WTC11 (cell line): Measurements from ENCODE around the gene DOK5. TPM values are rescaled to one million over a fixed set of nuclear protein-coding genes. Genes with fewer than 3 reads are reported as not detected.

Source experiments
- ATAC-seq: fragments of 200-7000 bp; cut with Tn5 transposase; 2 replicates; pipeline ENCODE4 v1.10.0; 2021; ENCODE audit warnings: mild to moderate bottlenecking, moderate library complexity
- CTCF ChIA-PET: fragments of 300-600 bp; sonication (Branson Sonifier 250); formaldehyde crosslinking; loops from one replicate; lab custom pipeline; 2021; ENCODE audit warnings: antibody characterized with exemption; lab: Charles Lee
- POLR2A ChIA-PET: fragments of 350-600 bp; sonication (Branson Sonifier 250); formaldehyde crosslinking; loops from one replicate; lab custom pipeline; 2021; ENCODE audit warnings: antibody characterized with exemption; lab: Charles Lee
- DNase-seq: peaks from one replicate; pipeline ENCODE4 v3.0.0; 2021; ENCODE audit warnings: low spot score
- H3K27ac Mint-ChIP-seq: 2 replicates; pipeline ENCODE4 v1.8.0; 2021; ENCODE audit warnings: mixed read lengths
- H3K27me3 Mint-ChIP-seq: 2 replicates; pipeline ENCODE4 v1.8.0; 2021; ENCODE audit warnings: low read depth, mild to moderate bottlenecking, moderate library complexity, mixed read lengths
- H3K36me3 Mint-ChIP-seq: 2 replicates; pipeline ENCODE4 v1.8.0; 2021; ENCODE audit warnings: mixed read lengths
- H3K4me1 Mint-ChIP-seq: 2 replicates; pipeline ENCODE4 v1.8.0; 2022; ENCODE audit warnings: mixed read lengths
- H3K4me3 Mint-ChIP-seq: 2 replicates; pipeline ENCODE4 v1.8.0; 2021; ENCODE audit warnings: mild to moderate bottlenecking, moderate library complexity, mixed read lengths
- H3K9me3 Mint-ChIP-seq: 2 replicates; pipeline ENCODE4 v1.8.0; 2021; ENCODE audit warnings: mixed read lengths
- AFF4 ChIP-seq: sonication (generic); formaldehyde crosslinking; IDR thresholded peaks from 2 replicates; pipeline ENCODE4 v1.8.1; 2023; ENCODE audit warnings: mild to moderate bottlenecking, missing genetic modification reagents, borderline replicate concordance
- ARID4B ChIP-seq: sonication (generic); formaldehyde crosslinking; IDR thresholded peaks from 2 replicates; pipeline ENCODE4 v1.8.0; 2023; ENCODE audit warnings: missing genetic modification reagents, mild to moderate bottlenecking, borderline replicate concordance
- ATF3 ChIP-seq: sonication (generic); formaldehyde crosslinking; conservative IDR thresholded peaks from 2 replicates; pipeline ENCODE4 v1.8.1; 2022; ENCODE audit warnings: mild to moderate bottlenecking, missing genetic modification reagents
- CREM ChIP-seq: sonication (generic); formaldehyde crosslinking; IDR thresholded peaks from 2 replicates; pipeline ENCODE4 v1.8.1; 2022; ENCODE audit warnings: mild to moderate bottlenecking, missing genetic modification reagents, moderate library complexity
- ELF4 ChIP-seq: sonication (generic); formaldehyde crosslinking; IDR thresholded peaks from 2 replicates; pipeline ENCODE4 v1.8.1; 2022; ENCODE audit warnings: low read depth, mild to moderate bottlenecking, moderate library complexity, missing genetic modification reagents
- GABPB1 ChIP-seq: sonication (generic); formaldehyde crosslinking; IDR thresholded peaks from 2 replicates; pipeline ENCODE4 v1.8.1; 2023; ENCODE audit warnings: mild to moderate bottlenecking, missing genetic modification reagents
- GRHL2 ChIP-seq: fragments of 250-450 bp; sonication (Bioruptor Pico); IDR thresholded peaks from 2 replicates; pipeline ENCODE4 v1.8.0; 2022; ENCODE audit warnings: mild to moderate bottlenecking, moderate library complexity; ENCODE audit not compliant: insufficient replicate concordance, severe bottlenecking
- HMGA2 ChIP-seq: fragments of 250-450 bp; sonication (Bioruptor Pico); IDR thresholded peaks from 2 replicates; pipeline ENCODE4 v1.4.0; 2021; ENCODE audit warnings: mild to moderate bottlenecking, moderate library complexity
- JAZF1 ChIP-seq: fragments of 250-450 bp; sonication (Bioruptor Pico); IDR thresholded peaks from 2 replicates; pipeline ENCODE4 v1.9.0; 2021; ENCODE audit warnings: moderate library complexity, mild to moderate bottlenecking, inconsistent platforms
- MXD4 ChIP-seq: fragments of 250-450 bp; sonication (Bioruptor Pico); IDR thresholded peaks from 2 replicates; pipeline ENCODE4 v1.8.0; 2021; ENCODE audit warnings: mild to moderate bottlenecking, moderate library complexity, borderline replicate concordance
- NFATC4 ChIP-seq: fragments of 250-450 bp; sonication (Bioruptor Pico); IDR thresholded peaks from 2 replicates; pipeline ENCODE4 v1.9.0; 2021; ENCODE audit warnings: mild to moderate bottlenecking
- PRRX2 ChIP-seq: fragments of 250-450 bp; sonication (Bioruptor Pico); IDR thresholded peaks from 2 replicates; pipeline ENCODE4 v1.8.0; 2021; ENCODE audit warnings: mild to moderate bottlenecking
- ZMAT4 ChIP-seq: fragments of 250-450 bp; sonication (Bioruptor Pico); IDR thresholded peaks from 2 replicates; pipeline ENCODE4 v1.9.0; 2021; ENCODE audit warnings: mild to moderate bottlenecking
- ZNF219 ChIP-seq: sonication (generic); formaldehyde crosslinking; IDR thresholded peaks from 2 replicates; pipeline ENCODE4 v1.8.0; 2023; ENCODE audit warnings: missing genetic modification reagents, mild to moderate bottlenecking, borderline replicate concordance
- ZNF416 ChIP-seq: fragments of 250-450 bp; sonication (Bioruptor Pico); IDR thresholded peaks from 2 replicates; pipeline ENCODE4 v1.9.0; 2021; ENCODE audit warnings: mild to moderate bottlenecking, inconsistent platforms
- ZNF512 ChIP-seq: sonication (generic); formaldehyde crosslinking; IDR thresholded peaks from 2 replicates; pipeline ENCODE4 v1.8.1; 2022; ENCODE audit warnings: missing genetic modification reagents, borderline replicate concordance
- ZNF532 ChIP-seq: fragments of 250-450 bp; sonication (Bioruptor Pico); IDR thresholded peaks from 2 replicates; pipeline ENCODE4 v1.9.0; 2021; ENCODE audit warnings: mild to moderate bottlenecking, borderline replicate concordance
- total RNA-seq: library from RNA; stranded (reverse); gene quantifications from 3 replicates; pipeline ENCODE4 v1.2.3, GENCODE V29; 2021
- TF ChIP-seq, protein P1 (sequence below): sonication (generic); formaldehyde crosslinking; IDR thresholded peaks from 2 replicates; pipeline ENCODE4 v1.8.1; 2023; ENCODE audit warnings: mild to moderate bottlenecking, missing genetic modification reagents, moderate library complexity

Gene DOK5
- total RNA-seq, 1 experiment from 2014 or later = 10.1 TPM

DNA sequence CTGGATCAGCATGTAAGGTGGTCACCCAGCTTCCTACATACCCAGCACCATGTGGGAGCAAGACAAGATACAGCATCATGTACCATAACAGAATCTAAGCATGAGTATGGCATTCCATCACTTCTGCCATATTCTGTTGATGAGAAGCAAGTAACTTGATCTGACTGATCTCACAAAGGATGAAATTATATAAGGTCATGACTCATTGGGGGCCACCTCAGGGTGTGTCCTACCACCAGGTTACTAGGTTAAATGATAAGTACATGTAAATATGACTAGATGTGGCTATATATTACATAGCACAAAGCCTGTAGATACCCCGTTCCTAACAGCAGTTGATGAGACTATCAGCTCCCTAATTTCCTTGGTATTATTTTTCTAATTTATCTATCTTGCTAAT is 213.1 kb downstream of the DOK5 start (continued):
- TF ChIP-seq ARID4B (CRISPR knock-in tag) (no peak), ZNF219 (CRISPR knock-in tag) (no peak), NFATC4 (no peak), GABPB1 (CRISPR knock-in tag) (no peak)
- TF ChIP-seq, protein P1, sequence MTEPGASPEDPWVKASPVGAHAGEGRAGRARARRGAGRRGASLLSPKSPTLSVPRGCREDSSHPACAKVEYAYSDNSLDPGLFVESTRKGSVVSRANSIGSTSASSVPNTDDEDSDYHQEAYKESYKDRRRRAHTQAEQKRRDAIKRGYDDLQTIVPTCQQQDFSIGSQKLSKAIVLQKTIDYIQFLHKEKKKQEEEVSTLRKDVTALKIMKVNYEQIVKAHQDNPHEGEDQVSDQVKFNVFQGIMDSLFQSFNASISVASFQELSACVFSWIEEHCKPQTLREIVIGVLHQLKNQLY (CRISPR knock-in tag) = no peak

DNA sequence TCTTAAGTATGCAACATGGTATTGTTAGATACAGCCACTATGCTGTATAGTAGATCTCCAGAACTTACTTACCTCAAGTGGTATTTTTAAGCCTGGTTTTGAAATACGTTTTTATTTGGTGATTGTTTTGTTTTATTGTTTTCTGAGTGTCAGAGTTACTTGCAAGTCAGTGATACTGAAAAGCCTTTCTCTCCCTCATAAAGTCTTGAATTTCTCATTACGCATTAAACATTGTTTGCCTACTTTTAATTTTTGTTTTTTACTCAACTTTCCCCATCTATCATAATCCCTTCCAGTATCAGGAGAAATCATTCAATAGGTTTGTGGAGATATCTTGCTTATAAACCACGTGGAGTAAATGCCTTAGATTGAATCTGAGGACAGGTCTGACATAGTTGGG is 214.9 kb downstream of the DOK5 start:
- TF ChIP-seq PRRX2 (no peak), ZNF416 (CRISPR knock-in tag) (no peak), ZNF532 (CRISPR knock-in tag) (no peak), ZNF512 (CRISPR knock-in tag) (no peak), MXD4 (CRISPR knock-in tag) (no peak), HMGA2 (CRISPR knock-in tag) (no peak), ATF3 (CRISPR knock-in tag) (no peak)
- no peaks in the 10 kb centered on the region for H3K4me1 Mint-ChIP-seq
- H3K27me3 Mint-ChIP-seq = peaks cover 12% of the 10 kb centered on the region
- DNase-seq = no peak
- no peak overlapping the region for H3K27ac Mint-ChIP-seq
- peaks cover 62% of the 10 kb centered on the region for H3K36me3 Mint-ChIP-seq
- peaks cover 81% of the 10 kb centered on the region for H3K9me3 Mint-ChIP-seq
- ATAC-seq = no peak
- ChIA-PET POLR2A (no interaction called here), CTCF (no interaction called here)
- no peak overlapping the region for H3K4me3 Mint-ChIP-seq

DNA sequence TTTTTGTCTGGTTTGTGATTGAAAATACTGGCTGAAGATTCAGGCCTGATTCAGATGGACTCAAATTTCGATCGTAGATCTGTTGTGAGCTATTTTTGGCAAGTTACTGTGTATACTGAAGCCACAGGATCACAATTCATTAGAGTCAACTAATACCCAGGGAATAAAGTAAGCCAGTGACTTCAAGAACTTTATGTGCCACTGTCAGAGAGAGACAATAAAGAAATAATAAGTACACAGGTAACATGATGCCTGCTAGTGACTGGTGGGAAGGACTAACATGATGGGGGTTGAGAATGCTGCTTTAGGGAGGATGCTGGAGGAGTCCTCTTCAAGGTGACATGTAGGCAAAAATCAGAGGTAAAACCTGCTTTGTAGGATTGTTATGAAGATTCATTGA is 215.9 kb downstream of the DOK5 start:
- ChIA-PET POLR2A (no interaction called here), CTCF (interaction anchor here (1.6 kb wide), 1 partner anchor 10 kb away, joined by 3 read pairs; no protein-coding TSS in a partner anchor)
- peaks cover 80% of the 10 kb centered on the region for H3K9me3 Mint-ChIP-seq
- H3K27ac Mint-ChIP-seq = no peak overlapping the region
- ATAC-seq (no peak), DNase-seq (no peak)
- no peak overlapping the region for H3K4me3 Mint-ChIP-seq
- H3K4me1 Mint-ChIP-seq = no peaks in the 10 kb centered on the region
- peaks cover 62% of the 10 kb centered on the region for H3K36me3 Mint-ChIP-seq
- H3K27me3 Mint-ChIP-seq = peaks cover 8% of the 10 kb centered on the region
- TF ChIP-seq GABPB1 (CRISPR knock-in tag) (no peak), ZMAT4 (CRISPR knock-in tag) (no peak), GRHL2 (no peak), JAZF1 (CRISPR knock-in tag) (no peak), AFF4 (CRISPR knock-in tag) (no peak), ELF4 (CRISPR knock-in tag) (no peak), CREM (CRISPR knock-in tag) (no peak)
